HG03045 (cell line): Measurements from ENCODE around the gene UNC5C.

Source experiments
- ATAC-seq: cut with Tn5 transposase; IDR thresholded peaks from one replicate; pipeline ENCODE4 v1.9.1; 2021; ENCODE audit warnings: mild to moderate bottlenecking, moderate library complexity; ENCODE audit not compliant: unreplicated experiment

UNC5C gene

GRCh38 chr4:95231681-95232080 is 317.1 kb downstream of the UNC5C start:
- no peak for ATAC-seq

DNA sequence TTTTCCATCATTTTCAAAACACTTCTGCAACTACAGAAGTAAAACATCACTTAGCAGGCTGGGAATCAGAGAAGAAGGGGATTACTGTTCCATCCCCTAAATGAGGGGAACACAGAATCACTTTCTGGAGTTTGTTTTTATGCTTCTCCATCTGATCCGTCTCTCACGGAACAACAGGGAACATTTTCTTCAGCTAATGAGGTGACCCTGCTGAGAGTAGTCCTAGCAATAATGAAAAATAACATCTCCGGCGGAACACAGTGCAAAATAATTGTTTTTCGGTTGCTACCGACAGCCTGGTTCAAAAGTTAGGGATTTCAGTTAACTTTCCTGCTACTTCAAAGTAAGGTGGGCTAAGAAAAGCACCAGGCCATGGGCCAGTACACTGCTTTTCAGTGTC is 322.9 kb downstream of the UNC5C start:
- no peak for ATAC-seq

GRCh38 chr4:95224402-95224801 is 324.4 kb downstream of the UNC5C start:
- ATAC-seq = no peak

DNA sequence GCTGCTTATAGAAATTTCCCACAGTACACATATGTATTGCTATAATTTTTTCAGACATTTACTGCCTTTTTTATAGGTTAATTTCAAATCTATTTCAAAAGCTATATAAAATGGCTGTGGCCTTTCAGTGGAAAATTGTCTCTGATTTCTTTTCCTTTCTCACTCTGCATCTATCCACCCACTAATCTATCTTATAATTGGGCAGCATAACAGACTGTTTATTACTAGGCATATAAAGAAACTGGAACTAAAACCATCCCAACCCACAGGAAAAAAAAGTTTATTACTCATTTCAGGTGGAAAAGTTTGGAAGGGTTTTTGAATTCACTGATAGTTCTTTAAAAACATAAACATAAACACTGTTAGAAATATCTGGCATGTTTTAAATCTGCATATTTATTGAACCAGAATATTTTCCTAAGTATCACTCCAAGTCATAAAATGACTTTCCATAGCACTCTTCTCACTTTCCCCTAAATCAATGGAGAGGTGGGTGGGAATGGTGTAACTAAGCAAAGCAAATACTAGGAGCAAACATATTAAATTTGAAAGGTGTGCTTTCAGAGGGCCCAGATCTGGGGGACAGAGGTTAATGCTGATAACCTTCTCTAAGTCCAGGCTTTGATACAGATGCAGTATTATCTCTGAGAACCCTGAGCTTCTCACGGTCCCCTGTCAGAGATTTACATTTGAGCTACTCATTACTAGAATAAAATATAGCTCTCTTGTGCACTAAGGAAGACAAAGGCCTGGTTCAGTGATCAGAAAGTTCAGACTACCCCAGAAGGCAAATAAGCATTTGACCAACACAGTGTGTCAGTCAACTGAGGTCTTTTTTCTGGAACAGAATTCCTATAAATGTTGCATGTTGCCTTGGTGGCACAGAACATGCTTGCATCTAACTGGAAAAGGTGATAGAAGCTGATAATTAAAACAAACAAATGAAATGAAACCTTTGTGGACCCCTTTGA is 328.3 kb downstream of the UNC5C start:
- ATAC-seq = no peak

DNA sequence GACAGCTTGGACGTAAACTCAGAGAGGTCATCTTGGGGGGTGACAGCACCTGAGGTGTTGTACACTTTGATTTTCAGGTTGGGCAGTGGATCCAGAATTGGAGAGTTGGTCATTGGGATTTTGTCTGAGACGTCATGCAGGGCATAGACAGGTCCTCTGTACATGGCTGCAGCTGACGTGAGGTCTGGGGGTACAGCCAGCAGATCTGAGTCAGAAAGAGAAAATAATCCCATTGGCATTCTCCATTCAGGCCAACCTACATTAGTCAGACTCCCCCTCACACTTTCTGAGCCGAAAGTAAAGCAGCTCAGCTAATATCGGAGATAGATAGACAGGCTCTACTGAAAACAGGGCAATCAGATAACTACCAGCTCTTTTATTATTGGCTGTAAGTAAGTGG is 329.7 kb downstream of the UNC5C start:
- no peak for ATAC-seq

GRCh38 chr4:95217197-95217596 is 331.6 kb downstream of the UNC5C start:
- ATAC-seq = no peak

DNA sequence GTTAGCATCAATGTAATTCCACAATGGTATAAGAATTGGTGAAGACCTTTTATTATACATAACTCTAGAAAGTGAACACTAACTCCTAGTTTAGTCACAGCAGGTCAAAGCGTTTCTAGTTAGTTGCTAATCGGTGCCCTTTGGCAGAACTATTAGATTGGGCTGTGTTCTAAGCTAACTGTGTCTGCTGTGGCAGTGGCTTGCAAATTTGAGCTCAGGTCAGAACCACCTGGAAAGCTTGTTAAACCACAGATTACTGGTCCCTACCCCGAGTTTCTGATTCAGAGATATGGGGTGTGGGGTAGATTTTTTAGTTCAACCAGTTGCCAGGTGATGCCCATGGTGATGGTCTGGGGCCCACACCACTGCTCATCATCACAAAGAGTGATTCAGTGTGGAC is 332.1 kb downstream of the UNC5C start:
- ATAC-seq = no peak

- ATAC-seq = no peak
Observed at GRCh38 chr4:95215991-95216605, 332.7 kb downstream of the UNC5C start.

DNA sequence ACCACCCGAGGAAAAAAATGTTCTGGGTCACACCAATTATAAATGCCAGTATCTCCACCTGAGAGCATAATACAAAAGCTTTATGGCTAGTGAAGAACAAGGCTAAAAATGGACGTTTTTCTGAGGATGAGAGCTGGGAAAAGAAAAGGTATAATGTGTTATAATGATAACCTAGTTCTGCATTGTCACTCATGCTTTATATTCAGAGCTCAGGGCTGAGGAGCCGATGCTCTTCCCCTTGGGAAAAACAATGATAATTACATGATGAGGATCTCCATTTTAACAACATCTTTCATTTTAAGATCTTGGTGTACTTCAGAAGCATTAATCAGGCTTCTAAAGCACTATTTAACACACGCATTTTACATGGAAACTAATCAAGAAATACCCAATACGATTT is 333.7 kb downstream of the UNC5C start:
- no peak for ATAC-seq

GRCh38 chr4:95214408-95214807 is 334.4 kb downstream of the UNC5C start:
- no peak for ATAC-seq

DNA sequence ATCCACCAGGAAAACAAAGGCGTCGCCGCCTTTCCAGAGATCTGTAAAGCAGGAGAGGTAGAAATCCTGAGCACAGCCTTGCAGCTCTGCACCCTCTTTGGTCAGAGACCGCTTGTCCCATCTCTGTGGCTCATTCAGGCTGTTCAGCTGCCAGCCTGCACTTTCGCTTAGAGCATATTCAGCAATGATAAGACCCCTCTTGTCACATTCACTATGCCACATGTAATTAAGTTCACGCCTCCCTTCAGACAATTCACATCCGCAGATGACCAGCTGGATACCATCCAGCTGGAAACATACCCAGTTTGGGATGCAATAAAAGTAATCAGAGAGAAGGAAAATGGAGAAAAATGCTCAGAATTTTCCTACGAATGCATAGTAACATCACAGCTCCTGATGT is 335.4 kb downstream of the UNC5C start:
- ATAC-seq = no peak

DNA sequence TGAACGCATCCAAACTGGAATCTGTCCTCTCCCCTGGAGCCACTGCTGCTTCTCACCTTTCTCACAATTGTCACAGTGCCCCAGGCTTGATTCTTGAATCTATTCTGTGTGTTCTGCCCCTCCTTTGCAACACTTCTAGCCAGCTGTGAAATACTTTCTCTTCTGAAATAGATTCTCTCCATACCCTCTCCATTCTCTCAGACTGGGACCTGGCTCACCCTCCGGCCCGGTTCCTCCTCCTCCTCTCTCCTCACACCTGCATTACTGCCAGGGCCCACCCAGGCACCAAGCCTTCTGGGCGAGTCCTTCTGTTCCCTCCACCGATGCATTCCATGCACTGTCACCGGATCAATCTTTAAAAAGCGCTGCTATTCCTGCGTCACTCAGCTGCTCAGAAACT is 336.1 kb downstream of the UNC5C start:
- ATAC-seq = no peak

GRCh38 chr4:95209927-95210326 is 338.8 kb downstream of the UNC5C start:
- no peak for ATAC-seq

- ATAC-seq = no peak
Observed at GRCh38 chr4:95204873-95205272, 343.9 kb downstream of the UNC5C start.

DNA sequence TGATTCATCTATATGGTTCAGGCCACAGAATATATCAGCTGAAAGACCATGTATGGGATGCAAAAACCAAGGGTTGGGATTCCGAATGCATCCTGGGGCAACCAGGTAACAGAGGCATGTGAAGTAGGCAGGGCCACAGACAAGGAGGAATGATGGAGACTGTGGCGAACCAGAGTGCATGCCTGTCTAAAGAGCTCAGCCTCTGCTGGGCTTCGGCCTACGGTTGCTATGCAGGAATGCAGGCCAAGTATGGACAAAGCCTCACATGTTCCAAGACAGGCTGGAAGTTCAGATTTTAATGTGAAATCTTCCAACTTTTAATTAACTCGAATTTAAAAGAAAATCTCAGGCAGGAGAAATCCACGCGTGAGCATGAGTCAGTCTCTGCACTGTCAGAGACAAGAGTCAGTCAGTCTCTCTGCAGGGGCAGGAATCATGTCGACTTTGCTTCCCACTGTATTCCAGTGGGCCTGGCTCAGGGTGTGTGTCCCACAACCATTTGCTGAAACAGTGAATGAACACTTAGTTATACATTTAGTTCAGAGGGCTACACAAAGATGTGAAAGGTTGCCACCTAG is 344.4 kb downstream of the UNC5C start:
- no peak for ATAC-seq

DNA sequence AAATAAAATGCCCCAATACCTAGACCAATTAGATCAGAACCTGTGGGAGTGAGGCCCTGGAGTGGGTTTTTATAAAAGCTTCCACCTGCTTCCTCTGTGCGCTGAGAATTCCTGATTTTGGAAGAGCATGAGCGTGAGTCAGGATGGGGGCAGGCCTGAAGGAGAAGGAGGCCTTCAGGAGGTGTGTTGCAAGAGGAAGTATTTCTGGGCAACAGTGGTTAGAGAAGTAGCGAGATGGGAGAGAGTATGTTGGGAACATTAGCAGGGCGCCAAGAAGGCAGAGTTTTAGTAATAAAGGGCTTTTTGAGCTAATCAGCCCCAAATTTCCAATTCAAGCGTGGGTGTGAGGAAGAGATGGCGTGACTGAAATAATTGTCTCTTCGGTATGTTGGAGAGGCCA is 349.8 kb downstream of the UNC5C start:
- no peak for ATAC-seq

DNA sequence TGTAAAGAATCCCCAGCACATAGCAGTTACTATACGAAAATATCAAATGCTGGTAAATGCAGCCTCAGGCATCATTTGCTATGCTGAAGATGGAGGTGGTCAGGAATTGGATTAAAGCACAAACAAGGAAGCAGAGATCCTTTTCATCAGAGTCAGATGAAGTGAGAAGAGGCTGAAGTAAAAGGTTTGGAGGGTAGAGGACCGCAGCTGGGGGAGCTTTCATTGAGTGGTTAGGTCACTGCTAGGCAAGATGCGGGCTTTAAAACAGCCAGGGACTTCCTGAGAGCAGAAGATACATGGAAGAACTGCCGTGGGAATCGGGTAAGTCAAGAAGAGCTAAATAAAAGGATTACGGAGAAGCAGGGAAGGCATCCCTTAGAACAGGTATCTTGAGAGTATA is 351.4 kb downstream of the UNC5C start:
- ATAC-seq = no peak

- ATAC-seq = no peak
Observed at GRCh38 chr4:95193391-95194224, 355.2 kb downstream of the UNC5C start.

- no peak for ATAC-seq
Observed at GRCh38 chr4:95191537-95191936, 357.2 kb downstream of the UNC5C start.

GRCh38 chr4:95190751-95191436 is 357.9 kb downstream of the UNC5C start:
- no peak for ATAC-seq
